ENCODE results near the gene COPS4. TPM values are rescaled to one million over a fixed set of nuclear protein-coding genes. Genes with fewer than 3 reads are reported as not detected.

COPS4 gene
- total RNA-seq, 1 experiment from 2014 or later: 28.6 TPM

DNA sequence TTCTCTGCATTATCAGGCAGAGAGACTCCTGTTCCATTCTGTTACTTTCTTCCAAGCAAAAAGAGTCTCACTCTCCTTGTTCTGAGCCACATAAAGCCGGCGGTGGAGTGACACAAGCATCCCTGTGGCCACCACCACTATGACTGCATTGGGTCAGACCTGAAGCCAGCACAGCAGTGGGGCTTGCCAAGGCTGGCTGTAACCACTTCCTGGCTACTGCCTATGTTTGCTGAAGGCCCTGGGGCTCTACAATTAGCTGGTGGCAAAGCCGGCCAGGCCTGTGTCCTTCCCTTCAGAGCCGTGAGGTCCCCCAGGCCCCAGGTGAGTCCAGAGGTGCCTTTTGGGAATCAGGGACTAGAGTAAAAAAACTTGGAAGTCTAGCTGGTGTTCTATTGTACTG, 47.8 kb downstream of the COPS4 start:
- ChIA-PET POLR2A (no interaction called here), RAD21 (ENCODE audit: low non-redundant PET in 1 of 2, low total read pairs in 2 of 2, uncharacterized antibody in 2 of 2, unreplicated experiment in 2 of 2) (no interaction called here), CTCF (interaction anchor here (1.7 kb wide), 1 partner anchor 9 kb away, joined by 8 read pairs; no protein-coding TSS in a partner anchor)
- Histone ChIP-seq H4K20me1 (ENCODE audit: insufficient read depth) (no peaks in the 10 kb centered on the region), H3K27me3 (ENCODE audit: insufficient read depth, low read length) (no peaks in the 10 kb centered on the region), H3K4me2 (ENCODE audit: low read length) (no peak overlapping the region), H3K9me2 (ENCODE audit: insufficient read depth) (no peaks in the 10 kb centered on the region), H3K36me3 (ENCODE audit: control insufficient read depth in 1 of 2, insufficient read depth in 2 of 2, low read length in 2 of 2) (no peaks in the 10 kb centered on the region), H2AFZ (ENCODE audit: low read depth, low read length, poor library complexity, severe bottlenecking) (no peak overlapping the region), H3K9me3 (ENCODE audit: control insufficient read depth in 1 of 2, insufficient read depth in 1 of 2, low read depth in 1 of 2, low read length in 2 of 2) (no peaks in the 10 kb centered on the region), H3K79me2 (ENCODE audit: insufficient read depth, low read length) (no peaks in the 10 kb centered on the region), H3K27ac (ENCODE audit: low read depth, low read length) (no peak overlapping the region), H3K9ac (ENCODE audit: low read length) (no peak overlapping the region), H3K4me1 (ENCODE audit: control insufficient read depth in 1 of 2, insufficient read depth in 2 of 2, low read length in 2 of 2) (no peaks in the 10 kb centered on the region), H3K4me3 (replicated peaks in 1 of 2; ENCODE audit: low read depth in 1 of 2, low read length in 2 of 2) (no peak overlapping the region)
- TF ChIP-seq SRF (IDR thresholded peaks at IDR 0.05; ENCODE audit: low read depth) (no peak), RAD21 (IDR thresholded peaks at IDR 0.05; ENCODE audit: low read depth) (no peak), ZFX (IDR thresholded peaks at IDR 0.05) (no peak)
- TF ChIP-seq, protein P1, sequence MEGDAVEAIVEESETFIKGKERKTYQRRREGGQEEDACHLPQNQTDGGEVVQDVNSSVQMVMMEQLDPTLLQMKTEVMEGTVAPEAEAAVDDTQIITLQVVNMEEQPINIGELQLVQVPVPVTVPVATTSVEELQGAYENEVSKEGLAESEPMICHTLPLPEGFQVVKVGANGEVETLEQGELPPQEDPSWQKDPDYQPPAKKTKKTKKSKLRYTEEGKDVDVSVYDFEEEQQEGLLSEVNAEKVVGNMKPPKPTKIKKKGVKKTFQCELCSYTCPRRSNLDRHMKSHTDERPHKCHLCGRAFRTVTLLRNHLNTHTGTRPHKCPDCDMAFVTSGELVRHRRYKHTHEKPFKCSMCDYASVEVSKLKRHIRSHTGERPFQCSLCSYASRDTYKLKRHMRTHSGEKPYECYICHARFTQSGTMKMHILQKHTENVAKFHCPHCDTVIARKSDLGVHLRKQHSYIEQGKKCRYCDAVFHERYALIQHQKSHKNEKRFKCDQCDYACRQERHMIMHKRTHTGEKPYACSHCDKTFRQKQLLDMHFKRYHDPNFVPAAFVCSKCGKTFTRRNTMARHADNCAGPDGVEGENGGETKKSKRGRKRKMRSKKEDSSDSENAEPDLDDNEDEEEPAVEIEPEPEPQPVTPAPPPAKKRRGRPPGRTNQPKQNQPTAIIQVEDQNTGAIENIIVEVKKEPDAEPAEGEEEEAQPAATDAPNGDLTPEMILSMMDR (IDR thresholded peaks at IDR 0.05 in 2 of 3, conservative IDR thresholded peaks at IDR 0.05 in 1 of 3; ENCODE audit: borderline replicate concordance in 1 of 3, insufficient read depth in 1 of 3, low read depth in 2 of 3, low read length in 2 of 3): no peak
- TF ChIP-seq, protein P2, sequence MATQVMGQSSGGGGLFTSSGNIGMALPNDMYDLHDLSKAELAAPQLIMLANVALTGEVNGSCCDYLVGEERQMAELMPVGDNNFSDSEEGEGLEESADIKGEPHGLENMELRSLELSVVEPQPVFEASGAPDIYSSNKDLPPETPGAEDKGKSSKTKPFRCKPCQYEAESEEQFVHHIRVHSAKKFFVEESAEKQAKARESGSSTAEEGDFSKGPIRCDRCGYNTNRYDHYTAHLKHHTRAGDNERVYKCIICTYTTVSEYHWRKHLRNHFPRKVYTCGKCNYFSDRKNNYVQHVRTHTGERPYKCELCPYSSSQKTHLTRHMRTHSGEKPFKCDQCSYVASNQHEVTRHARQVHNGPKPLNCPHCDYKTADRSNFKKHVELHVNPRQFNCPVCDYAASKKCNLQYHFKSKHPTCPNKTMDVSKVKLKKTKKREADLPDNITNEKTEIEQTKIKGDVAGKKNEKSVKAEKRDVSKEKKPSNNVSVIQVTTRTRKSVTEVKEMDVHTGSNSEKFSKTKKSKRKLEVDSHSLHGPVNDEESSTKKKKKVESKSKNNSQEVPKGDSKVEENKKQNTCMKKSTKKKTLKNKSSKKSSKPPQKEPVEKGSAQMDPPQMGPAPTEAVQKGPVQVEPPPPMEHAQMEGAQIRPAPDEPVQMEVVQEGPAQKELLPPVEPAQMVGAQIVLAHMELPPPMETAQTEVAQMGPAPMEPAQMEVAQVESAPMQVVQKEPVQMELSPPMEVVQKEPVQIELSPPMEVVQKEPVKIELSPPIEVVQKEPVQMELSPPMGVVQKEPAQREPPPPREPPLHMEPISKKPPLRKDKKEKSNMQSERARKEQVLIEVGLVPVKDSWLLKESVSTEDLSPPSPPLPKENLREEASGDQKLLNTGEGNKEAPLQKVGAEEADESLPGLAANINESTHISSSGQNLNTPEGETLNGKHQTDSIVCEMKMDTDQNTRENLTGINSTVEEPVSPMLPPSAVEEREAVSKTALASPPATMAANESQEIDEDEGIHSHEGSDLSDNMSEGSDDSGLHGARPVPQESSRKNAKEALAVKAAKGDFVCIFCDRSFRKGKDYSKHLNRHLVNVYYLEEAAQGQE (IDR thresholded peaks at IDR 0.05; ENCODE audit: low read depth): no peak
- intact Hi-C loops (cut with micrococcal nuclease): no loop called here
- no TSS peak for BruUV-seq (replicated peaks)
- DNase-seq (ENCODE audit: low read depth, low spot score): no peak
- no peak for ATAC-seq
